Body of pancreas (tissue), 4 donors: ENCODE data around the gene PA2G4. TPM values are rescaled to one million over a fixed set of nuclear protein-coding genes. Genes with fewer than 3 reads are reported as not detected.

Experiments used
- ATAC-seq: fragments of 150-250 bp; one replicate; pipeline ENCODE4 v1.9.1; 2016
- DNase-seq, 4 donors: peaks; one replicate each; pipeline ENCODE4 v3.0.0-alpha.2; 2019
- H3K27ac ChIP-seq, 4 donors: fragments of 200-600 bp; sonication (generic); 1 replicate in 3 of 4; 2 replicates in 1 of 4; pipeline versions ENCODE4 v1.5.1 to v1.6.1; 2016 to 2019; ENCODE audit warnings: mild to moderate bottlenecking in 1 of 4, mixed read lengths in 1 of 4, moderate library complexity in 1 of 4
- H3K27me3 ChIP-seq, 2 donors: fragments of 200-600 bp; sonication (generic); one replicate each; pipeline ENCODE4 v1.6.0; 2016; ENCODE audit warnings: mild to moderate bottlenecking in 1 of 2
- H3K36me3 ChIP-seq, 2 donors: fragments of 200-600 bp; sonication (generic); replicated peaks in 1 of 2; 2 replicates each; pipeline ENCODE4 v1.5.1; 2016; ENCODE audit warnings: low read depth in 2 of 2; ENCODE audit not compliant: insufficient read depth in 1 of 2
- H3K4me1 ChIP-seq: fragments of 200-600 bp; sonication (generic); one replicate; pipeline ENCODE4 v1.6.0; 2016
- H3K4me3 ChIP-seq, 2 donors: fragments of 200-600 bp; sonication (generic); 1 replicate in 1 of 2; 2 replicates in 1 of 2; pipeline ENCODE4 v1.5.1; 2016 to 2019
- H3K9me3 ChIP-seq, 3 donors: fragments of 200-600 bp; sonication (generic); 1 replicate in 2 of 3; 2 replicates in 1 of 3; pipeline ENCODE4 v1.5.1; 2016
- CTCF ChIP-seq, 7 experiments: fragments of 450-650 bp in 4 of 7; fragments of 200-600 bp in 3 of 7; sonication (generic) in 3 of 7; IDR thresholded peaks; one replicate each; pipeline ENCODE4 v1.5.1; 2016 to 2019; ENCODE audit warnings: antibody characterized with exemption in 7 of 7
- POLR2A ChIP-seq, 3 donors: fragments of 450-650 bp; IDR thresholded peaks; one replicate each; pipeline ENCODE4 v1.6.1; 2016; ENCODE audit warnings: antibody characterized with exemption in 3 of 3, mild to moderate bottlenecking in 2 of 3
- WGBS, 2 donors: methylation state at CpG; one replicate each; pipeline ENCODE4 v1.1.5; 2017; 5-methylcytosine and 5-hydroxymethylcytosine counted together
- intact Hi-C: fragments of 100-400 bp; cut with DNase I; formaldehyde crosslinking; loops from one replicate; pipeline ENCODE4 v1.15.1; 2023
- total RNA-seq, 2 donors: library from RNA; depleted of rRNA; stranded (reverse); fragments of >200 nt; gene quantifications; one replicate each; pipeline ENCODE4 v1.1.0, GENCODE V29; 2016

The PA2G4 gene
- total RNA-seq, 2 donors from 2014 or later, result 49.4 to 107 TPM

- TF ChIP-seq POLR2A (IDR thresholded peaks at IDR 0.05), result no peak
- TF ChIP-seq CTCF (IDR thresholded peaks at IDR 0.05), result peak in 6 of 7 experiments; percentile 16 to 42 (median 29)
- Histone ChIP-seq H3K36me3 (peaks cover 0 to 18% of the 10 kb centered on the region in 2 donors), H3K27ac (peak overlapping the region in 3 of 4 donors; percentile 9 to 53 (median 13)), H3K4me1 (peaks cover 66% of the 10 kb centered on the region), H3K9me3 (no peaks in the 10 kb centered on the region), H3K27me3 (no peaks in the 10 kb centered on the region), H3K4me3 (no peak overlapping the region)
- intact Hi-C loops, result no loop called here
- no peak for ATAC-seq
- 70 to 75% methylated on average over 15 of the region's 15 CpGs for WGBS, 2 donors
- DNase-seq, result peak; percentile 48 to 69 (median 56)
Observed at GRCh38 chr12:56084958-56085543, 19.3 kb upstream of the PA2G4 start.

GRCh38 chr12:56086096-56086495 is 18.3 kb upstream of the PA2G4 start:
- 55% methylated on average over 3 of the region's 3 CpGs for WGBS, 2 donors
- Histone ChIP-seq H3K4me1 (peaks cover 64% of the 10 kb centered on the region), H3K9me3 (no peaks in the 10 kb centered on the region), H3K27me3 (no peaks in the 10 kb centered on the region), H3K27ac (peak overlapping the region; percentile 55 to 83 (median 76)), H3K36me3 (peaks cover 0 to 18% of the 10 kb centered on the region in 2 donors), H3K4me3 (no peak overlapping the region)
- intact Hi-C loops, result no loop called here
- peak; percentile 69 to 85 (median 78) for DNase-seq
- peak; percentile 30 for ATAC-seq
- TF ChIP-seq CTCF (IDR thresholded peaks at IDR 0.05) (no peak), POLR2A (IDR thresholded peaks at IDR 0.05) (no peak)

- Histone ChIP-seq H3K4me3 (no peak overlapping the region), H3K4me1 (peaks cover 59% of the 10 kb centered on the region), H3K36me3 (peaks cover 0 to 18% of the 10 kb centered on the region in 2 donors), H3K9me3 (no peaks in the 10 kb centered on the region), H3K27ac (peak overlapping the region; percentile 55 to 83 (median 76)), H3K27me3 (no peaks in the 10 kb centered on the region)
- WGBS, 2 donors, result 66 to 74% methylated on average over 6 of the region's 6 CpGs
- no peak for DNase-seq
- intact Hi-C loops, result no loop called here
- no peak for ATAC-seq
- no peak for TF ChIP-seq CTCF (IDR thresholded peaks at IDR 0.05)
- no peak for TF ChIP-seq POLR2A (IDR thresholded peaks at IDR 0.05)
Observed at GRCh38 chr12:56086608-56087007, 17.8 kb upstream of the PA2G4 start.

- peaks cover 53% of the 10 kb centered on the region for H3K4me1 ChIP-seq
- 23 to 42% methylated on average over 4 to 6 of the region's 6 CpGs for WGBS, 2 donors
Observed at GRCh38 chr12:56087220-56087619, 17.1 kb upstream of the PA2G4 start.

More at GRCh38 chr12:56087220-56087619, 17.1 kb upstream of the PA2G4 start:
- Histone ChIP-seq H3K36me3 (peaks cover 0 to 18% of the 10 kb centered on the region in 2 donors), H3K27me3 (no peaks in the 10 kb centered on the region), H3K27ac (peak overlapping the region; percentile 55 to 83 (median 76)), H3K4me3 (no peak overlapping the region), H3K9me3 (no peaks in the 10 kb centered on the region)
- DNase-seq (peak; percentile 95 to 99 (median 98)), ATAC-seq (peak; percentile 97)
- TF ChIP-seq POLR2A (IDR thresholded peaks at IDR 0.05), result no peak
- TF ChIP-seq CTCF (IDR thresholded peaks at IDR 0.05), result no peak
- intact Hi-C loops, result no loop called here
